Tibial nerve (tissue), 4 donors: Measurements from ENCODE around the gene NCAPH2. TPM values are rescaled to one million over a fixed set of nuclear protein-coding genes. Genes with fewer than 3 reads are reported as not detected.

Source experiments
- DNase-seq, 2 donors: peaks; one replicate each; pipeline ENCODE4 v3.0.0-alpha.2; 2019; ENCODE audit warnings: low spot score in 2 of 2
- H3K27ac ChIP-seq, 4 donors: fragments of 200-600 bp; sonication (generic) in 3 of 4; one replicate each; pipeline ENCODE4 v1.5.1; 2017 to 2019; ENCODE audit warnings: mild to moderate bottlenecking in 1 of 4
- H3K27me3 ChIP-seq, 2 donors: fragments of 200-600 bp; sonication (generic) in 1 of 2; one replicate each; pipeline versions ENCODE4 v1.5.1 to v1.6.0; 2017 to 2019
- H3K36me3 ChIP-seq, 3 donors: fragments of 200-600 bp; sonication (generic); one replicate each; pipeline ENCODE4 v1.5.1; 2018 to 2019
- H3K4me1 ChIP-seq, 4 donors: fragments of 200-600 bp; sonication (generic) in 3 of 4; one replicate each; pipeline ENCODE4 v1.5.1; 2017 to 2019
- H3K4me3 ChIP-seq, 4 donors: fragments of 200-600 bp; sonication (generic) in 3 of 4; one replicate each; pipeline ENCODE4 v1.5.1; 2017 to 2019; ENCODE audit warnings: mild to moderate bottlenecking in 1 of 4, moderate library complexity in 1 of 4
- H3K9me3 ChIP-seq, 4 donors: fragments of 200-600 bp; sonication (generic) in 3 of 4; one replicate each; pipeline ENCODE4 v1.5.1; 2017 to 2019
- EP300 ChIP-seq, 2 donors: sonication (generic); formaldehyde crosslinking; IDR thresholded peaks; one replicate each; pipeline ENCODE4 v1.6.1; 2017; ENCODE audit warnings: antibody characterized with exemption in 2 of 2, mild to moderate bottlenecking in 1 of 2
- POLR2A ChIP-seq, 2 donors: fragments of 450-650 bp; IDR thresholded peaks; one replicate each; pipeline ENCODE4 v1.6.1; 2017; ENCODE audit warnings: antibody characterized with exemption in 2 of 2, mild to moderate bottlenecking in 2 of 2, moderate library complexity in 2 of 2
- WGBS, 2 donors: methylation state at CpG; one replicate each; pipeline ENCODE4 v1.1.5; 2018; 5-methylcytosine and 5-hydroxymethylcytosine counted together
- total RNA-seq, 4 donors: library from RNA; depleted of rRNA; stranded (reverse); fragments of >200 nt; gene quantifications; one replicate each; pipeline ENCODE4 v1.1.0, GENCODE V29; 2016
- TF ChIP-seq, protein P1 (sequence below), 5 experiments: fragments of 200-600 bp in 3 of 5; fragments of 450-650 bp in 2 of 5; sonication (generic) in 3 of 5; IDR thresholded peaks; one replicate each; pipeline ENCODE4 v1.5.1; 2016 to 2019; ENCODE audit warnings: antibody characterized with exemption in 5 of 5, mild to moderate bottlenecking in 3 of 5, moderate library complexity in 2 of 5

NCAPH2 gene
- total RNA-seq, 4 donors from 2014 or later = 43.9 to 57.3 (median 45.0) TPM

DNA sequence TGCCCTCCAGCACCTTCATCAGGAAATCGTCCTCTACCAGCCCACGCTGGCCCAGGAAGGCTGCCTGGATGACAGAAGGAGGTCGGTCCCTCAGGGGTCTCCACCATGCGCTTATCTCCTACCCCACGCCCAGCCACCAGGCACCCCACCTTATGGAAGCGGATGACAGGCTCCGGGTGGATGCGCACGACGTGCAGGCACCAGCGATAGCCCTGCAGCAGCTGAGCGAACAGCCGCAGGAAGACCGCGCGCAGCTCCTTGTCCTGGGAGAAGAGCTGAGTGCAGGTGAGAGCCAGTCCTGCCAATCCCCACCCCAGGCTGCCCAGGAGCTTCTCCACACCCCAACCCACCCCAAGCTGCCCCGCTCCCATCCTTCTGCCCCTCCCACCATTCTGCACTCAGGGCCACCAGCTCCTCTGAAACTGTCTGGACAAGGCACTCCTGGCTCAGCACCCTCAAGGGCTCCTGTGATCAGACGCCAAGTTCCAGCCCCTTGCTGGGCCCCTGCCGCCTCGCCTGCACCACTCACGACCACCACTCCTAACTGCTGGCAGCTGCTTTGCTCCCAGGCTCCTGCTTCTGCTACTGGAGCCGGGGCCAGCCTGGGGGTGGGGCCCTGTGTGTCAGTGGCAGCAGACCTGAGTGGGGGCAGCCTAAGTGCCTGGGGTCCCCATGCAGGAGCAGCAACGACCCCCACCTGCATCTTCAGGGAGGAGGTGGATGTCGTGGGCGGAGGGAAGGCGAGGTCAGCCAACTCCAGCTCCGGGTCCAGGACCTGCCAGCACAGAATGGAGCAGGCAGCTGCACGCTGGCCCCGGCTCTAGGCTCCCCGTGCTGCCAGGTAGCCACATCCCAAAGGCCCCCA, 42.7 kb upstream of the NCAPH2 start:
- H3K27ac ChIP-seq = no peak overlapping the region
- no peaks in the 10 kb centered on the region for H3K9me3 ChIP-seq
- no peak overlapping the region for H3K4me3 ChIP-seq
- H3K36me3 ChIP-seq = peaks cover 9 to 80% (median 63%) of the 10 kb centered on the region in 3 donors
- no peaks in the 10 kb centered on the region for H3K27me3 ChIP-seq
- TF ChIP-seq, protein P1, sequence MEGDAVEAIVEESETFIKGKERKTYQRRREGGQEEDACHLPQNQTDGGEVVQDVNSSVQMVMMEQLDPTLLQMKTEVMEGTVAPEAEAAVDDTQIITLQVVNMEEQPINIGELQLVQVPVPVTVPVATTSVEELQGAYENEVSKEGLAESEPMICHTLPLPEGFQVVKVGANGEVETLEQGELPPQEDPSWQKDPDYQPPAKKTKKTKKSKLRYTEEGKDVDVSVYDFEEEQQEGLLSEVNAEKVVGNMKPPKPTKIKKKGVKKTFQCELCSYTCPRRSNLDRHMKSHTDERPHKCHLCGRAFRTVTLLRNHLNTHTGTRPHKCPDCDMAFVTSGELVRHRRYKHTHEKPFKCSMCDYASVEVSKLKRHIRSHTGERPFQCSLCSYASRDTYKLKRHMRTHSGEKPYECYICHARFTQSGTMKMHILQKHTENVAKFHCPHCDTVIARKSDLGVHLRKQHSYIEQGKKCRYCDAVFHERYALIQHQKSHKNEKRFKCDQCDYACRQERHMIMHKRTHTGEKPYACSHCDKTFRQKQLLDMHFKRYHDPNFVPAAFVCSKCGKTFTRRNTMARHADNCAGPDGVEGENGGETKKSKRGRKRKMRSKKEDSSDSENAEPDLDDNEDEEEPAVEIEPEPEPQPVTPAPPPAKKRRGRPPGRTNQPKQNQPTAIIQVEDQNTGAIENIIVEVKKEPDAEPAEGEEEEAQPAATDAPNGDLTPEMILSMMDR (IDR thresholded peaks at IDR 0.05) = no peak
- TF ChIP-seq EP300 (IDR thresholded peaks at IDR 0.05) (no peak), POLR2A (IDR thresholded peaks at IDR 0.05) (no peak)
- no peak for DNase-seq
- WGBS, 2 donors = 89% methylated on average over 22 to 28 of the region's 30 CpGs
- H3K4me1 ChIP-seq = peaks cover 0 to 21% (median 15%) of the 10 kb centered on the region in 4 donors

DNA sequence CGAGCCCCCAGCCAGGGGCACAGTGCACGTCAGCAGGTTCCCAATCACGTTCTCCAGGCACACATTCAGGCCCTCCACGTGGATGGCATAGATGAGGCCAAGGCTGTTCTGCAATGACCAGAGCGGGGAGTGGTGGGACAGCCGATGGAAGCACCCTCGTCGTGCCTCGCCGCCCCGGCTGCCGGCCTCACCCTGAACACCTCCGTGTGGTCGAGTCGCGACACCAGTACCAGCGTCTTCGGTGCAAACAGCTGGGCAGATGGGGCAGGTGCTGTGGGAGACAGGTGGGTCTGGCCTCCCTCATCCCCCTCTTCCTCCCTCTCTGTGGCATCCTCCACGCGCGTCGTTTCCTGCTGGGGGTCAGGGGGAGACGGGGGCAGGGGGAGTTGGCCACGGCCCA, 40.7 kb upstream of the NCAPH2 start:
- TF ChIP-seq POLR2A (IDR thresholded peaks at IDR 0.05) (no peak), EP300 (IDR thresholded peaks at IDR 0.05) (no peak)
- TF ChIP-seq, protein P1 (IDR thresholded peaks at IDR 0.05) = no peak
- Histone ChIP-seq H3K4me1 (peaks cover 0 to 42% (median 36%) of the 10 kb centered on the region in 4 donors), H3K9me3 (no peaks in the 10 kb centered on the region), H3K27me3 (no peaks in the 10 kb centered on the region), H3K36me3 (peaks cover 7 to 59% (median 42%) of the 10 kb centered on the region in 3 donors), H3K27ac (no peak overlapping the region), H3K4me3 (no peak overlapping the region)
- WGBS, 2 donors = 85% methylated on average over 21 to 22 of the region's 24 CpGs
- no peak for DNase-seq

DNA sequence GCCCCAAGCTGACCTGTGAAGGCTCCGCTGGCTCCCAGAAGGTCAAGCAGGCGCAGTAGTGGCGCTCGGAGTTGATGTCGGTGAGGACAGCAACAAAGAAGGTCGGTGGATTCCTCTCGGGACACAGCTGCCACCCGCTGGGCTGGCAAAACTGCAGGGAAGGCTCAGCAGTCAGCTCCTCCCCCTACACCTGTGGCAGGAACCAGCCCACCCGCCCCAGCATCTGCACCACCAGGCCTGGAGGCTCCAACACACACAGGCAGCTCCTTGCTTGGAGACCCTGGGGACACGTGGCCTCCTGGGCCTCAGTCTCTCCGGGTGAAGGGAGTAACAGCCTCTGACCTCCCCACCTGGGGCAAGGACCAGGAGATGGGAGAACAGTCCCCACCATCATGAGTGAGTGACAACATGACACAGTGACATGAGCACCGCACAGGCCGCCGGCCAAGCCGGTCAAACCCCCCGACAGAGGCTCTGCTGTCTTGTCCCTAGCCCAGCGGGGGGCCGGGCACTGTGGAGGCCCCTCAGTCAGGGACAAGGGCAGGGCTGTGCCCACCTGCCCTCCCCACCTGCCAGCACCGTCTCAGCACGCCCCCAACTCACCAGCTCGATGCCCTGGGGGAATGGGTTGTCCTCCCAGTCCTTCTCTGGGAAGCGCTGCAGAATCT, 40.1 kb upstream of the NCAPH2 start:
- no peaks in the 10 kb centered on the region for H3K9me3 ChIP-seq
- no peaks in the 10 kb centered on the region for H3K27me3 ChIP-seq
- peaks cover 5 to 53% (median 42%) of the 10 kb centered on the region in 3 donors for H3K36me3 ChIP-seq
- H3K4me3 ChIP-seq = no peak overlapping the region
- H3K4me1 ChIP-seq = peaks cover 0 to 48% (median 41%) of the 10 kb centered on the region in 4 donors
- DNase-seq = no peak
- TF ChIP-seq POLR2A (IDR thresholded peaks at IDR 0.05) = no peak
- TF ChIP-seq, protein P1 (IDR thresholded peaks at IDR 0.05) = no peak
- no peak for TF ChIP-seq EP300 (IDR thresholded peaks at IDR 0.05)
- 74 to 87% methylated on average over 14 to 21 of the region's 22 CpGs for WGBS, 2 donors
- H3K27ac ChIP-seq = no peak overlapping the region

DNA sequence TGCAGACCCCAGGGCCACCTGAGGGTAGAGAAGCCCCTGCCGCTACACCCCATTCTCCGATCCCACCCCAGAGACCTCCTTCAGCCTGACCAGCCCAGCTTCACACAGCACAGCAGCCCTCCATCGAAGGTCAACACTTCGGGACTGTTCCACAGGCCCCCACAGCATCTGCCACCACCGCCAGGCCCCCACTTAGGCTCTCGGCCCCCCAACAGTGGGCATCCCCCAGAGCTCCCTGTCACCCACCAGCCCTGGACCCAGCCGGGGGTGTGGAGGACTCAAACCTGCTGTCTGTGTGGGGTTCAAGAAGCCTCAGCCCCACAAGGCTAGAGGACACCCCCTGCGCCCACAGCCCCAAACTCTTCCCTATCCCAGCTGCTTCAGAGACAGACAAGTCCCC, 39.4 kb upstream of the NCAPH2 start:
- Histone ChIP-seq H3K4me3 (no peak overlapping the region), H3K9me3 (no peaks in the 10 kb centered on the region), H3K4me1 (peaks cover 5 to 55% (median 48%) of the 10 kb centered on the region in 4 donors), H3K36me3 (peaks cover 5 to 46% (median 36%) of the 10 kb centered on the region in 3 donors), H3K27me3 (no peaks in the 10 kb centered on the region), H3K27ac (peak overlapping the region in 1 of 4 donors; percentile 55)
- no peak for TF ChIP-seq POLR2A (IDR thresholded peaks at IDR 0.05)
- no peak for TF ChIP-seq EP300 (IDR thresholded peaks at IDR 0.05)
- TF ChIP-seq, protein P1 (IDR thresholded peaks at IDR 0.05) = no peak
- no peak for DNase-seq
- 86 to 90% methylated on average over 2 to 7 of the region's 8 CpGs for WGBS, 2 donors
